GM18951 (cell line): ENCODE data around the gene PCDHB7.
"Not testable (repeated sequence)": the region's sequence is repeated elsewhere in the genome, so short reads cannot be mapped to it uniquely, and the experiment has no call there.

Experiments used
- POLR2A ChIP-seq: IDR thresholded peaks from 4 replicates; pipeline ENCODE4 v1.6.1; 2011; ENCODE audit warnings: mild to moderate bottlenecking; ENCODE audit not compliant: insufficient read length, insufficient read depth; ENCODE audit errors: extremely low read depth
- in situ Hi-C: fragments of 300-500 bp; cut with MboI; formaldehyde crosslinking; loops from one replicate; pipeline ENCODE4 v1.12.0; 2022; ENCODE audit warnings: low sequenced_read_pairs, mixed read lengths, inconsistent platforms; ENCODE audit not compliant: unreplicated experiment

Gene PCDHB7

DNA sequence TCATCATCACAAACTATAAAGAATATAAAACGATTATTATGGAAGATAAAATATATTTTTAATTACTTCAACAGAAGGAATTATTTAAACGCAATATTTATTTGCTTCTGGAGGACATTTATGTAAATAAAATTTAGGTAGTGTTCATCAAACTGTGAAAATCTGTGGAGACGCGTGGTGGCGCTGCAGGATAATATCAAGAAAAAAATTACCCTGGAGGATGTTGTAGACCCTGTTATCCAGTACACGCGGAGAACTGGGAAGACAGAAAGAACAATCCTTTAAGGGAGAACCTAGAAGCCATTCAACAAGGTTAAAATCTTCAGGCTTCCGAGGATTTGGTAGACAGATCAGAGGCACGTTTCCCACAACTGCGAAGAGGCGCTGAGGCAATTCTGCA, 36.0 kb downstream of the PCDHB7 start, which contains the start of gene PCDHB12:
TSS of gene PCDHB12 (plus strand) at position 242 of the 400 bp plus-strand sequence. CDS start 189 bp downstream, outside the sequence.
- no peak for TF ChIP-seq POLR2A
- in situ Hi-C loops: no loop called here

DNA sequence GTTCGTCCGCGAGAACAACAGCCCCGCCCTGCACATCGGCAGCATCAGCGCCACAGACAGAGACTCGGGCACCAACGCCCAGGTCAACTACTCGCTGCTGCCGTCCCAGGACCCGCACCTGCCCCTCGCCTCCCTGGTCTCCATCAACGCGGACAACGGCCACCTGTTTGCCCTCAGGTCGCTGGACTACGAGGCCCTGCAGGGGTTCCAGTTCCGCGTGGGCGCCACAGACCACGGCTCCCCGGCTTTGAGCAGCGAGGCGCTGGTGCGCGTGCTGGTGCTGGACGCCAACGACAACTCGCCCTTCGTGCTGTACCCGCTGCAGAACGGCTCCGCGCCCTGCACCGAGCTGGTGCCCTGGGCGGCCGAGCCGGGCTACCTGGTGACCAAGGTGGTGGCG, 37.8 kb downstream of the PCDHB7 start:
- in situ Hi-C loops: not testable (repeated sequence)

DNA sequence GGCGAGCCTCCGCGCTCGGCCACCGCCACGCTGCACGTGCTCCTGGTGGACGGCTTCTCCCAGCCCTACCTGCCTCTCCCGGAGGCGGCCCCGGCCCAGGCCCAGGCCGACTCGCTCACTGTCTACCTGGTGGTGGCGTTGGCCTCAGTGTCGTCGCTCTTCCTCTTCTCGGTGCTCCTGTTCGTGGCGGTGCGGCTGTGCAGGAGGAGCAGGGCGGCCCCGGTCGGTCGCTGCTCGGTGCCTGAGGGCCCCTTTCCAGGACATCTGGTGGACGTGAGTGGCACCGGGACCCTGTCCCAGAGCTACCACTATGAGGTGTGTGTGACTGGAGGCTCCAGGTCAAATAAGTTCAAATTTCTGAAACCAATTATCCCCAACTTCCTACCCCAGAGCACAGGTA, 38.4 kb downstream of the PCDHB7 start:
- in situ Hi-C loops: not testable (repeated sequence)

DNA sequence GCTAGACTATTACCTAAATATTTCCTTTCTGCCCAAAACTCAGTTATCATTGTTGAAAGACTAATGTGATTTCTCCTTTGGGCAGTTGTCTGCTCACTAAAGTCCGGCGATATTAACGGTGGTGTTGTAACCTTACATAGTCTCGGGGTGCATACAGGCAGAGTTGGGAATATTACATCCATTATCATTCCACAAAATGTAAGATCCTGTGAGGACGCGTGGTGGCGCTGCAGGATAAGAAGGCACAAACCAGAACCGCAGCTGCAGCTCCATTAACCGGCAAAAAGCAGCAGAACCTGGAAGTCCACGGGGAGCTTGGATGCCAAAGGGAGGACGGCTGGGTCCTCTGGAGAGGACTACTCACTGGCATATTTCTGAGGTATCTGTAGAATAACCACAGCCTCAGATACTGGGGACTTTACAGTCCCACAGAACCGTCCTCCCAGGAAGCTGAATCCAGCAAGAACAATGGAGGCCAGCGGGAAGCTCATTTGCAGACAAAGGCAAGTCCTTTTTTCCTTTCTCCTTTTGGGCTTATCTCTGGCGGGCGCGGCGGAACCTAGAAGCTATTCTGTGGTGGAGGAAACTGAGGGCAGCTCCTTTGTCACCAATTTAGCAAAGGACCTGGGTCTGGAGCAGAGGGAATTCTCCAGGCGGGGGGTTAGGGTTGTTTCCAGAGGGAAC, 41.4 kb downstream of the PCDHB7 start, which contains the start of gene PCDHB13:
TSS of gene PCDHB13 (plus strand) at position 264 of the 684 bp plus-strand sequence. CDS start at position 469, 205 bp downstream.
- in situ Hi-C loops: not testable (repeated sequence)

DNA sequence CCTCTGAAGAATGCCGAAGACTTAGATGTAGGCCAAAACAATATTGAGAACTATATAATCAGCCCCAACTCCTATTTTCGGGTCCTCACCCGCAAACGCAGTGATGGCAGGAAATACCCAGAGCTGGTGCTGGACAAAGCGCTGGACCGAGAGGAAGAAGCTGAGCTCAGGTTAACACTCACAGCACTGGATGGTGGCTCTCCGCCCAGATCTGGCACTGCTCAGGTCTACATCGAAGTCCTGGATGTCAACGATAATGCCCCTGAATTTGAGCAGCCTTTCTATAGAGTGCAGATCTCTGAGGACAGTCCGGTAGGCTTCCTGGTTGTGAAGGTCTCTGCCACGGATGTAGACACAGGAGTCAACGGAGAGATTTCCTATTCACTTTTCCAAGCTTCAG, 42.1 kb downstream of the PCDHB7 start:
- in situ Hi-C loops: not testable (repeated sequence)

DNA sequence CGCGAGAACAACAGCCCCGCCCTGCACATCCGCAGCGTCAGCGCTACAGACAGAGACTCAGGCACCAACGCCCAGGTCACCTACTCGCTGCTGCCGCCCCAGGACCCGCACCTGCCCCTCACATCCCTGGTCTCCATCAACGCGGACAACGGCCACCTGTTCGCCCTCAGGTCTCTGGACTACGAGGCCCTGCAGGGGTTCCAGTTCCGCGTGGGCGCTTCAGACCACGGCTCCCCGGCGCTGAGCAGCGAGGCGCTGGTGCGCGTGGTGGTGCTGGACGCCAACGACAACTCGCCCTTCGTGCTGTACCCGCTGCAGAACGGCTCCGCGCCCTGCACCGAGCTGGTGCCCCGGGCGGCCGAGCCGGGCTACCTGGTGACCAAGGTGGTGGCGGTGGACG, 43.1 kb downstream of the PCDHB7 start:
- in situ Hi-C loops: not testable (repeated sequence)

DNA sequence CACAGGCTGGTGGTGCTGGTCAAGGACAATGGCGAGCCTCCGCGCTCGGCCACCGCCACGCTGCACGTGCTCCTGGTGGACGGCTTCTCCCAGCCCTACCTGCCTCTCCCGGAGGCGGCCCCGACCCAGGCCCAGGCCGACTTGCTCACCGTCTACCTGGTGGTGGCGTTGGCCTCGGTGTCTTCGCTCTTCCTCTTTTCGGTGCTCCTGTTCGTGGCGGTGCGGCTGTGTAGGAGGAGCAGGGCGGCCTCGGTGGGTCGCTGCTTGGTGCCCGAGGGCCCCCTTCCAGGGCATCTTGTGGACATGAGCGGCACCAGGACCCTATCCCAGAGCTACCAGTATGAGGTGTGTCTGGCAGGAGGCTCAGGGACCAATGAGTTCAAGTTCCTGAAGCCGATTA, 43.6 kb downstream of the PCDHB7 start:
- in situ Hi-C loops: not testable (repeated sequence)

DNA sequence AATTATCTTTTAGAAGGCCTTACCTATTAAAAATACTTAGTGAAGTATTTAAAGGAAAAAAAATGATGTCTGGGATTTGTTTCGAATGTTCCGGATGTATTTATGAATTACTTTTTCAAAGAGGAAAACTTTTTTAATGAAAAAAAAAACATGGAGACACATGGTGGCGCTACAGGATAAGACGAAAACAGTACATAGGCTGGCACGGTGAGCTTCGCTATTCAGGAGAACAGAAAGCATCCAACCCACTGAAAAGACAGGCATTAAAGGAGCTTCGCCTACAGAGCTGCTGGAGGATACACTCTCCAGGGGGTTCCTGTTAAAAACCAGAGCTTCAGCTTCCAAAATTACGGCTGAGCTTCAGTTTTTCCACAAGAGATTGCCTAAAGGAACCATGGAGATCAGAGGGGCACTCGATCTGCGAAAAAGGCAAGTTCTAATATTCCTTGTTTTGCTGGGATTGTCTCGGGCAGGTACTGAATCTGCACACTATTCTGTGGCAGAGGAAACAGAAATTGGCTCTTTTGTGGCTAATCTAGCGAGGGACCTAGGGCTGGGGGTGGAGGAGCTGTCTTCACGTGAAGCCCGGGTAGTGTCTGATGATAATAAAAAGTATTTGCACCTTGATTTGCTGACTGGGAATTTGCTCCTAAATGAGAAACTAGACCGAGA, 50.8 kb downstream of the PCDHB7 start, which contains the start of gene PCDHB14:
TSS of gene PCDHB14 (plus strand) at position 232 of the 672 bp plus-strand sequence. CDS start at position 395, 163 bp downstream.
- in situ Hi-C loops: no loop called here
- TF ChIP-seq POLR2A: no peak

DNA sequence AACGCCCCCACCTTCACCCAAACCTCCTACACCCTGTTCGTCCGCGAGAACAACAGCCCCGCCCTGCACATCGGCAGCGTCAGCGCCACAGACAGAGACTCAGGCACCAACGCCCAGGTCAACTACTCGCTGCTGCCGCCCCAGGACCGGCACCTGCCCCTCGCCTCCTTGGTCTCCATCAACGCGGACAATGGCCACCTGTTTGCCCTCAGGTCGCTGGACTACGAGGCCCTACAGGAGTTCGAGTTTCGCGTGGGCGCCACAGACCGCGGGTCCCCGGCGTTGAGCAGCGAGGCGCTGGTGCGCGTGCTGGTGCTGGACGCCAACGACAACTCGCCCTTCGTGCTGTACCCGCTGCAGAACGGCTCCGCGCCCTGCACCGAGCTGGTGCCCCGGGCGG, 52.4 kb downstream of the PCDHB7 start:
- in situ Hi-C loops: not testable (repeated sequence)

DNA sequence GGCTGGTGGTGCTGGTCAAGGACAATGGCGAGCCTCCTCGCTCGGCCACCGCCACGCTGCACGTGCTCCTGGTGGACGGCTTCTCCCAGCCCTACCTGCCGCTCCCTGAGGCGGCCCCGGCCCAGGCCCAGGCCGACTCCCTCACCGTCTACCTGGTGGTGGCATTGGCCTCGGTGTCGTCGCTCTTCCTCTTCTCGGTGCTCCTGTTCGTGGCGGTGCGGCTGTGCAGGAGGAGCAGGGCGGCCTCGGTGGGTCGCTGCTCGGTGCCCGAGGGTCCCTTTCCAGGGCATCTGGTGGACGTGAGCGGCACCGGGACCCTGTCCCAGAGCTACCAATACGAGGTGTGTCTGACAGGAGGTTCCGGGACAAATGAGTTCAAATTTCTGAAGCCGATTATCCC, 53.0 kb downstream of the PCDHB7 start:
- in situ Hi-C loops: not testable (repeated sequence)
